Esophagus squamous epithelium (tissue), 5 donors: ENCODE data around the gene FAM3C. TPM values are rescaled to one million over a fixed set of nuclear protein-coding genes. Genes with fewer than 3 reads are reported as not detected.
"Not testable (repeated sequence)": the region's sequence is repeated elsewhere in the genome, so short reads cannot be mapped to it uniquely, and the experiment has no call there.

ENCODE experiments used
- DNase-seq: peaks from one replicate; lab custom pipeline; 2025; lab: John Stamatoyannopoulos, UW
- H3K27ac ChIP-seq, 4 donors: fragments of 200-600 bp; sonication (generic); one replicate each; pipeline ENCODE4 v1.5.1; 2016 to 2019; ENCODE audit warnings: mild to moderate bottlenecking in 1 of 4
- H3K27me3 ChIP-seq, 4 donors: fragments of 200-600 bp; sonication (generic); 1 replicate in 3 of 4; 2 replicates in 1 of 4; pipeline versions ENCODE4 v1.5.1 to v1.6.0; 2017 to 2021; ENCODE audit warnings: antibody characterized with exemption in 1 of 4
- H3K36me3 ChIP-seq, 3 donors: fragments of 200-600 bp; sonication (generic); one replicate each; pipeline ENCODE4 v1.5.1; 2016 to 2019
- H3K4me1 ChIP-seq, 3 donors: fragments of 200-600 bp; sonication (generic); one replicate each; pipeline ENCODE4 v1.5.1; 2017 to 2019
- H3K4me3 ChIP-seq, 4 donors: fragments of 200-600 bp; sonication (generic); 1 replicate in 3 of 4; 2 replicates in 1 of 4; pipeline ENCODE4 v1.5.1; 2016 to 2019; ENCODE audit warnings: mild to moderate bottlenecking in 2 of 4, moderate library complexity in 1 of 4
- H3K9me3 ChIP-seq, 3 donors: fragments of 200-600 bp; sonication (generic); one replicate each; pipeline ENCODE4 v1.5.1; 2016 to 2019
- POLR2A ChIP-seq, 4 donors: fragments of 450-650 bp; IDR thresholded peaks; one replicate each; pipeline ENCODE4 v1.6.1; 2017; ENCODE audit warnings: antibody characterized with exemption in 4 of 4, mild to moderate bottlenecking in 4 of 4, moderate library complexity in 3 of 4
- WGBS, 2 donors: methylation state at CpG; one replicate each; pipeline ENCODE4 v1.1.5; 2018; 5-methylcytosine and 5-hydroxymethylcytosine counted together
- intact Hi-C: fragments of 100-400 bp; cut with DNase I; formaldehyde crosslinking; loops from one replicate; pipeline ENCODE4 v1.15.0; 2022
- total RNA-seq, 4 donors: library from RNA; depleted of rRNA; stranded (reverse); fragments of >200 nt; gene quantifications; one replicate each; pipeline ENCODE4 v1.1.0, GENCODE V29; 2016
- TF ChIP-seq, protein P1 (sequence below), 6 experiments: fragments of 450-650 bp in 4 of 6; fragments of 200-600 bp in 2 of 6; sonication (generic) in 2 of 6; IDR thresholded peaks; one replicate each; pipeline ENCODE4 v1.5.1; 2016 to 2019; ENCODE audit warnings: antibody characterized with exemption in 6 of 6, mild to moderate bottlenecking in 4 of 6, moderate library complexity in 4 of 6
- donor health status: DM: yes; HTN: yes; CAD: no.

FAM3C gene
- total RNA-seq, result 10 to 100 TPM; 21.8 to 48.1 (median 45.8) TPM

DNA sequence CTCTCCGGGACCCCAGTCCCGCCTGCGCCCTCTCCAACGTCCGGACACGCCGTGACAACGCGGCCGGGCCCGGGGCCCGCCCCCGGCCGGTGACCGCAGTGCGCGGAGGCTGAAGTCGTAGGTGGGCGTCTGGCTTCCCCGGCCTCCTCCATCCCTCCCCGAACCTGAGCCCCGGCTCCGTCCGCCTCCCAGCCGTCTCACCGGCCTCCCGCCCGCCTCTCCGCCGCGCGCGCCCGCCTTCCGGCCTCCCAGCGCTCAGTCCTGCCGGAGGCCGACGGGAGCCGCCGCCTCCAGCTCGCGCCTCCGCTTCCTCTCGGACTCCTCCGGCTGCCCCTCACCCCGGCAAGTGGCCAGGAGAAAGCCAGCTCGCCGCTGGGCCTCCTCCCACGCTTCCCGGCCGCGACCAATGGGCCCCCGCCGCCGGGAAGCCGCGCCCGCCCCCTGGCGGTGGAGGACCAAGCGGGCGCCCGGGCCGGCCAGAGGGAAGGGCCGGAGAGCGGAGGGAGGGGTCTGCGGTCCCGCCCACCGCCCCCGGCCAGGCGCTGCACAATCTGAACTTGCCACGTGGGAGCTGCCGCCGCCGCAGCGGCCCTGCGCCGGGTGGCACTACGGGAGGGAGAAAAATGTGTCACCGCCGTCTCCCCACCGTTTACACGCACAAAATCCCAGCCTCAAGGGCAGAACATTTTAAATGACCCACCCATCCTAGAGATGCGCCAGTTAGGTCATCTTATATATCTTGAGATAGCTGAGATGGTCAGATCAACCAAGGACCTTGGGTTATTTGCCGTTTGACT, at the start of gene FAM3C:
TSS of gene FAM3C (minus strand) at position 348 of the 797 bp plus-strand sequence. CDS start 13,339 bp downstream, outside the sequence.
- no peaks in the 10 kb centered on the region for H3K9me3 ChIP-seq
- peaks cover 3 to 27% (median 6%) of the 10 kb centered on the region in 3 donors for H3K4me1 ChIP-seq
- no peaks in the 10 kb centered on the region for H3K27me3 ChIP-seq
- peak within 1 kb of the TSS; percentile 82 to 91 (median 89) for H3K27ac ChIP-seq
- 0% methylated on average over 3 to 11 of the region's 85 CpGs for WGBS, 2 donors
- intact Hi-C loops, result no loop called here
- TF ChIP-seq POLR2A (IDR thresholded peaks at IDR 0.05), result peak in 3 of 4 donors; percentile 47 to 90 (median 88)
- TF ChIP-seq, protein P1, sequence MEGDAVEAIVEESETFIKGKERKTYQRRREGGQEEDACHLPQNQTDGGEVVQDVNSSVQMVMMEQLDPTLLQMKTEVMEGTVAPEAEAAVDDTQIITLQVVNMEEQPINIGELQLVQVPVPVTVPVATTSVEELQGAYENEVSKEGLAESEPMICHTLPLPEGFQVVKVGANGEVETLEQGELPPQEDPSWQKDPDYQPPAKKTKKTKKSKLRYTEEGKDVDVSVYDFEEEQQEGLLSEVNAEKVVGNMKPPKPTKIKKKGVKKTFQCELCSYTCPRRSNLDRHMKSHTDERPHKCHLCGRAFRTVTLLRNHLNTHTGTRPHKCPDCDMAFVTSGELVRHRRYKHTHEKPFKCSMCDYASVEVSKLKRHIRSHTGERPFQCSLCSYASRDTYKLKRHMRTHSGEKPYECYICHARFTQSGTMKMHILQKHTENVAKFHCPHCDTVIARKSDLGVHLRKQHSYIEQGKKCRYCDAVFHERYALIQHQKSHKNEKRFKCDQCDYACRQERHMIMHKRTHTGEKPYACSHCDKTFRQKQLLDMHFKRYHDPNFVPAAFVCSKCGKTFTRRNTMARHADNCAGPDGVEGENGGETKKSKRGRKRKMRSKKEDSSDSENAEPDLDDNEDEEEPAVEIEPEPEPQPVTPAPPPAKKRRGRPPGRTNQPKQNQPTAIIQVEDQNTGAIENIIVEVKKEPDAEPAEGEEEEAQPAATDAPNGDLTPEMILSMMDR (IDR thresholded peaks at IDR 0.05), result peak; percentile 95 to 99 (median 98)
- H3K36me3 ChIP-seq, result peaks cover 0 to 6% (median 0%) of the 10 kb centered on the region in 3 donors
- H3K4me3 ChIP-seq, result peak within 1 kb of the TSS; percentile 69 to 91 (median 85)
- DNase-seq, result peak; percentile 29

- H3K4me1 ChIP-seq, result peaks cover 4 to 34% (median 6%) of the 10 kb centered on the region in 3 donors
- TF ChIP-seq POLR2A (IDR thresholded peaks at IDR 0.05), result no peak
- intact Hi-C loops, result no loop called here
- no peak for DNase-seq
- 45 to 56% methylated on average over 2 of the region's 2 CpGs for WGBS, 2 donors
- no peaks in the 10 kb centered on the region for H3K9me3 ChIP-seq
- no peaks in the 10 kb centered on the region for H3K36me3 ChIP-seq
- no peak overlapping the region for H3K27ac ChIP-seq
- no peaks in the 10 kb centered on the region for H3K27me3 ChIP-seq
- H3K4me3 ChIP-seq, result no peak overlapping the region
These were observed 46.7 kb upstream of the FAM3C start for GRCh38 chr7:121442845-121443244.

DNA sequence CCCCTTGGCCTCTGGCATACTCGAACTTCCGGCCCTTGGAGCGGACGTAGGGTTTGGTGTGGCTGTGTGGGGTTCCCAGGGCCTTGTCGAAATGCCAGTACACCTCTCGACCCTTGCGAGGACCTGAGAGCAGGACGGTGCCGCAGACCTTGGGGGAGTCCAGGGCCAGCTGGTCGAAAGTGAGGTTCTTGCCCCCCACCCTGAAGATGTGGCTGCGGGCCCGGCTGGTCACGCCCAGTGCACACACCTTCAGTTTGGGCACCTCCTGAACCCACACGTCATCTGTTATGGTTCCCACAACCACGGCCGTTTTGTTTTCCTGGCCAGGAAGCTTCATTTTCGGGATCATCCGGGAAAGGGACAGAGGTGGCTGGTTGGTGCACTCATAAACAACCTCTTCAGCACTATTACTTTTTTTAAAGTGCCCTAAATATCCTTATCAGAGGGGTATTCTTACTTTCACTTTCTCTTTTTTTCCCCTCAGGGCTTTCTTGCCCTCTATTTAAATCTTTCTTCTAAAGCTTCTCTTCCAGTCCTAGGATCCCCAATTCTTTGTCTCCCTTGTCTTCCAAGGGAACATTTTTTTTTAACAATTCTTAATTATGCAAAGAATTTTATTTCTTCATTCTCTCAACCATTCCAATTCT, 44.9 kb upstream of the FAM3C start:
- H3K36me3 ChIP-seq, result no peaks in the 10 kb centered on the region
- H3K4me3 ChIP-seq, result peak overlapping the region in 1 of 4 donors; percentile 32
- no peak for DNase-seq
- H3K4me1 ChIP-seq, result peaks cover 0 to 24% (median 11%) of the 10 kb centered on the region in 3 donors
- WGBS, 2 donors, result 76 to 85% methylated on average over 18 of the region's 18 CpGs
- no peaks in the 10 kb centered on the region for H3K27me3 ChIP-seq
- intact Hi-C loops, result no loop called here
- TF ChIP-seq, protein P1 (IDR thresholded peaks at IDR 0.05), result no peak
- no peak for TF ChIP-seq POLR2A (IDR thresholded peaks at IDR 0.05)
- no peaks in the 10 kb centered on the region for H3K9me3 ChIP-seq
- peak overlapping the region in 2 of 4 donors; percentile 42 to 44 for H3K27ac ChIP-seq

- TF ChIP-seq, protein P1 (IDR thresholded peaks at IDR 0.05), result peak in 5 of 6 experiments; percentile 5 to 42 (median 18)
- H3K4me3 ChIP-seq, result peak overlapping the region in 3 of 4 donors; percentile 13 to 52 (median 19)
- peaks cover 0 to 23% (median 11%) of the 10 kb centered on the region in 3 donors for H3K4me1 ChIP-seq
- H3K9me3 ChIP-seq, H3K27me3 ChIP-seq, DNase-seq, H3K36me3 ChIP-seq, intact Hi-C loops: not testable (repeated sequence)
- WGBS, 2 donors, result 2 to 3% methylated on average over 4 to 6 of the region's 12 CpGs
- H3K27ac ChIP-seq, result peak overlapping the region; percentile 59 to 78 (median 68)
These were observed 42.2 kb upstream of the FAM3C start for GRCh38 chr7:121438043-121438955.

GRCh38 chr7:121437470-121437869, 41.4 kb upstream of the FAM3C start:
- Histone ChIP-seq H3K36me3 (no peaks in the 10 kb centered on the region), H3K4me3 (no peak overlapping the region), H3K27me3 (no peaks in the 10 kb centered on the region), H3K4me1 (peaks cover 0 to 18% (median 11%) of the 10 kb centered on the region in 3 donors), H3K9me3 (no peaks in the 10 kb centered on the region), H3K27ac (peak overlapping the region in 3 of 4 donors; percentile 59 to 78 (median 63))
- DNase-seq, result no peak
- intact Hi-C loops, result no loop called here
- 72 to 84% methylated on average over 6 of the region's 6 CpGs for WGBS, 2 donors
- TF ChIP-seq, protein P1 (IDR thresholded peaks at IDR 0.05), result no peak
- no peak for TF ChIP-seq POLR2A (IDR thresholded peaks at IDR 0.05)
